OCI-LY1 (cell line): Measurements from ENCODE around the gene OR4D2.

Experiments used
- H2AFZ ChIP-seq: fragments of 200-600 bp; sonication (generic), shearing (Covaris generic); 2 replicates; pipeline ENCODE4 v1.6.0; 2014; ENCODE audit warnings: antibody characterized with exemption, mild to moderate bottlenecking, low read length
- H3F3A ChIP-seq: fragments of 200-600 bp; sonication (generic), shearing (Covaris generic); 2 replicates; pipeline ENCODE4 v1.6.0; 2014; ENCODE audit warnings: mild to moderate bottlenecking, antibody characterized with exemption, low read length, moderate library complexity; ENCODE audit not compliant: insufficient read depth
- H3K27ac ChIP-seq: fragments of 200-600 bp; sonication (generic); 2 replicates; pipeline ENCODE4 v1.5.1; 2014; ENCODE audit warnings: low read length, mixed run types, mild to moderate bottlenecking, low read depth; ENCODE audit not compliant: poor library complexity, severe bottlenecking
- H3K27me3 ChIP-seq: fragments of 200-600 bp; sonication (generic); 2 replicates; pipeline ENCODE4 v1.6.0; 2014; ENCODE audit warnings: antibody characterized with exemption, mild to moderate bottlenecking, low read length, moderate library complexity; ENCODE audit not compliant: insufficient read depth
- H3K36me3 ChIP-seq: fragments of 200-600 bp; sonication (generic); 2 replicates; pipeline ENCODE4 v1.6.1; 2014; ENCODE audit warnings: mild to moderate bottlenecking, antibody characterized with exemption, low read length, moderate library complexity, mixed read lengths; ENCODE audit not compliant: insufficient read depth
- H3K4me1 ChIP-seq: fragments of 200-600 bp; sonication (generic); 2 replicates; pipeline ENCODE4 v1.5.1; 2014; ENCODE audit warnings: mild to moderate bottlenecking, low read length, moderate library complexity; ENCODE audit not compliant: insufficient read depth, severe bottlenecking
- H3K4me2 ChIP-seq: fragments of 200-600 bp; sonication (generic), shearing (Covaris generic); 2 replicates; pipeline ENCODE4 v1.6.1; 2014; ENCODE audit warnings: low read length
- H3K4me3 ChIP-seq: fragments of 200-600 bp; sonication (generic); 2 replicates; pipeline ENCODE4 v1.5.1; 2014; ENCODE audit warnings: low read length, low read depth, mild to moderate bottlenecking, mixed read lengths; ENCODE audit not compliant: poor library complexity, severe bottlenecking
- H3K79me2 ChIP-seq: fragments of 200-600 bp; shearing (Covaris generic); 2 replicates; pipeline ENCODE4 v1.6.1; 2016; ENCODE audit warnings: mixed run types, low read length, mixed read lengths; ENCODE audit not compliant: insufficient read depth
- H3K9ac ChIP-seq: fragments of 200-600 bp; sonication (generic), shearing (Covaris generic); 2 replicates; pipeline ENCODE4 v1.6.1; 2014; ENCODE audit warnings: mild to moderate bottlenecking, low read length, mixed read lengths
- H3K9me2 ChIP-seq: fragments of 200-600 bp; sonication (generic), shearing (Covaris generic); 2 replicates; pipeline ENCODE4 v1.6.1; 2014; ENCODE audit warnings: low read depth, mild to moderate bottlenecking, low read length, mixed read lengths
- H3K9me3 ChIP-seq: fragments of 200-600 bp; shearing (Covaris generic); 2 replicates; pipeline ENCODE4 v1.6.1; 2014; ENCODE audit warnings: low read length, mixed read lengths
- H4K20me1 ChIP-seq: fragments of 200-600 bp; sonication (generic), shearing (Covaris generic); 2 replicates; pipeline ENCODE4 v1.6.0; 2016; ENCODE audit warnings: mild to moderate bottlenecking, low read length; ENCODE audit not compliant: insufficient read depth
- EZH2 ChIP-seq: fragments of 200-600 bp; sonication (generic), shearing (Covaris generic); IDR thresholded peaks from 2 replicates; pipeline ENCODE4 v1.8.0; 2017; ENCODE audit warnings: borderline replicate concordance, mixed run types, mild to moderate bottlenecking, antibody characterized with exemption, low read length, moderate library complexity, mixed read lengths
- TF ChIP-seq, protein P1 (sequence below): fragments of 200-600 bp; sonication (generic), shearing (Covaris generic); IDR thresholded peaks from 2 replicates; pipeline ENCODE4 v1.5.1; 2017; ENCODE audit warnings: mild to moderate bottlenecking, antibody characterized with exemption, low read length, moderate library complexity, mixed read lengths

The OR4D2 gene

DNA sequence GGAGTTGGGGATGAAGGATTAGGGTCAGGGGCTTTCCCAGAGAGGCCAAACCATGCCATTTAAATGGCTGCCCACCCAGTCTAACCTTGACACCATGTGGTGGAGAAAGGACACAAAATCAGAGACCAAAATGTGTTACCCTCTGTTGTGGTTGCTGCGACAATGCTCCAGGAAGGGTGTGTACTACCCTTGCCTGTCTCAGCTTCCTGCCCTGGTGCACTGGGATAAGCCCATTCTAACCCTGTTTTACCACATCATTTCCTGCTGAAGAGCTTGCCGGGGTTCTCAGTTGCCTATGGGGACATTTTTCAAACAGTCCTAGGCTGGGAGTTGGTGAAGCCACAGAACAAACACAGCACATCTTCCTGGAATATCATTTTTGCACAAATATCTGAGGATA, 13.7 kb upstream of the OR4D2 start:
- Histone ChIP-seq H3K79me2 (no peaks in the 10 kb centered on the region), H3K4me3 (no peak overlapping the region), H3K9ac (no peak overlapping the region), H4K20me1 (no peaks in the 10 kb centered on the region), H3K4me2 (no peak overlapping the region), H3F3A (no peaks in the 10 kb centered on the region), H3K9me3 (no peaks in the 10 kb centered on the region), H3K27ac (no peak overlapping the region), H3K9me2 (no peaks in the 10 kb centered on the region), H3K27me3 (peaks cover 7% of the 10 kb centered on the region; the same call in 1 of the 2 replicates), H3K36me3 (no peaks in the 10 kb centered on the region), H2AFZ (no peak overlapping the region), H3K4me1 (no peaks in the 10 kb centered on the region)
- TF ChIP-seq EZH2 = no peak
- TF ChIP-seq, protein P1, sequence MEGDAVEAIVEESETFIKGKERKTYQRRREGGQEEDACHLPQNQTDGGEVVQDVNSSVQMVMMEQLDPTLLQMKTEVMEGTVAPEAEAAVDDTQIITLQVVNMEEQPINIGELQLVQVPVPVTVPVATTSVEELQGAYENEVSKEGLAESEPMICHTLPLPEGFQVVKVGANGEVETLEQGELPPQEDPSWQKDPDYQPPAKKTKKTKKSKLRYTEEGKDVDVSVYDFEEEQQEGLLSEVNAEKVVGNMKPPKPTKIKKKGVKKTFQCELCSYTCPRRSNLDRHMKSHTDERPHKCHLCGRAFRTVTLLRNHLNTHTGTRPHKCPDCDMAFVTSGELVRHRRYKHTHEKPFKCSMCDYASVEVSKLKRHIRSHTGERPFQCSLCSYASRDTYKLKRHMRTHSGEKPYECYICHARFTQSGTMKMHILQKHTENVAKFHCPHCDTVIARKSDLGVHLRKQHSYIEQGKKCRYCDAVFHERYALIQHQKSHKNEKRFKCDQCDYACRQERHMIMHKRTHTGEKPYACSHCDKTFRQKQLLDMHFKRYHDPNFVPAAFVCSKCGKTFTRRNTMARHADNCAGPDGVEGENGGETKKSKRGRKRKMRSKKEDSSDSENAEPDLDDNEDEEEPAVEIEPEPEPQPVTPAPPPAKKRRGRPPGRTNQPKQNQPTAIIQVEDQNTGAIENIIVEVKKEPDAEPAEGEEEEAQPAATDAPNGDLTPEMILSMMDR = no peak

DNA sequence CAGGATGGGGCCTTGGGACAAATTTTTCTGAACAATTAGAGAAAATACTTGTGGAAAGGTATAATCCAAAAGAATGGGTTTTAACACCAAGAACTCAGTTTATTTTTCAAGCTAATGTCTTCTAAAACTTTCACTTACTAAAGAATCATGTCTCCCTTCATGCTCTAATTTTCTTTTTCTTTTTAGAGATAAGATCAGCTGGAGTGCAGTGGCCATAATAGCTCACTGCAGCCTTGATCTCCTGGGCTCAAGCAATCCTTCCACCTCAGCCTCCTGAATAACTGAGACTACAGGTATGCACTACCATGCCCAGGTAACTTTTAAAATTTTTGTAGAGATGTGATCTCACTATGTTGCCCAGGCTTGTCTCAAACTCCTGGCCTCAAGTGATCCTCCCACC, 13.1 kb upstream of the OR4D2 start:
- no peak overlapping the region for H2AFZ ChIP-seq
- H3K4me2 ChIP-seq = no peak overlapping the region
- H4K20me1 ChIP-seq = no peaks in the 10 kb centered on the region
- no peaks in the 10 kb centered on the region for H3K4me1 ChIP-seq
- H3K9me2 ChIP-seq = no peaks in the 10 kb centered on the region
- H3K9me3 ChIP-seq = no peaks in the 10 kb centered on the region
- H3F3A ChIP-seq = no peaks in the 10 kb centered on the region
- H3K27me3 ChIP-seq = peaks cover 7% of the 10 kb centered on the region; the same call in 1 of the 2 replicates
- H3K4me3 ChIP-seq = no peak overlapping the region
- TF ChIP-seq, protein P1 = no peak
- TF ChIP-seq EZH2 = no peak
- H3K9ac ChIP-seq = no peak overlapping the region
- no peaks in the 10 kb centered on the region for H3K79me2 ChIP-seq
- no peaks in the 10 kb centered on the region for H3K36me3 ChIP-seq
- no peak overlapping the region for H3K27ac ChIP-seq

DNA sequence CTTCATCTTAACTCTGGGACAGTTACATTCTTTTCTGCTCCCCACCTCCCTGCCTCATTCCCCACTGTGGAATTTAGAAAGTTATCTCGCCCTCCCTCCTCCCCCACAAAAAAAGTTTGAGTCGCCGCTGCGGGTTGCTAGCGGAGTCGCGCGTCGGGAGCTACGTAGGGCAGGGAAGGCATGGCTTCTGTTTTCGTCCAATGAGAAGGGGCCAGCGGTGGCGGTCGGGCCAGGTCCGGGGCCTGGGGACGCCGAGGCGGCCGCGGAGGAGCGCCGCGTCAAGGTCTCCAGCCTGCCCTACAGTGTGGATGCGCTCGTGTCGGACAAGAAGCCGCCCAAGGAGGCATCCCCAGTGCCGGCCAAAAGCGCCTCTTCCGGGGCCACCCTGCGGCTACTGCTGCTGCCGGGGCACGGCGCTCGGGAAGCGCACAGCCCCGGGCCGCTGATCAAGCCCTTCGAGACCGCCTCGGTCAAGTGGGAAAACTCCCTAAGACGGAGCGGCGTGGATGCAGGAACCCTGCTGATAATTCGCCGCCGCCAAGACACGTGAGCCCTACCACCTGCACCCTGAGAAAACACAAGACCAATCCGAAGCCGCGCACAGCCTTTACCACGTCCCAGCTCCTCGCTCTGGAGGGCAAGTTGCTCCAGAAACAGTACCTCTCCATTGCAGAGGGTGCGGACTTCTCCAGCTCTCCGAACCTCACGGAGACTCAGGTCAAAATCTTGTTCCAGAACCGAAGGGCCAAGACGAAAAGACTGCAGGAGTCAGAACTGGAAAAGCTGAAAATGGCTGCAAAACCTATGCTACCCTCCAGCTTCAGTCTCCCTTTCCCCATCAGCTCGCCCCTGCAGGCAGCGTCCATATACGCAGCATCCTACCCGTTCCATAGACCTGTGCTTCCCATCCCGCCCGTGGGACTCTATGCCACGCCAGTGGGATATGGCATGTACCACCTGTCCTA, 9.7 kb upstream of the OR4D2 start:
- H3K4me2 ChIP-seq = no peak overlapping the region
- H3K4me1 ChIP-seq = no peaks in the 10 kb centered on the region
- H3K27me3 ChIP-seq = peaks cover 7% of the 10 kb centered on the region; the same call in 1 of the 2 replicates
- H2AFZ ChIP-seq = no peak overlapping the region
- no peak overlapping the region for H3K4me3 ChIP-seq
- H3K9me3 ChIP-seq = no peaks in the 10 kb centered on the region
- H4K20me1 ChIP-seq = no peaks in the 10 kb centered on the region
- H3K9me2 ChIP-seq = no peaks in the 10 kb centered on the region
- no peaks in the 10 kb centered on the region for H3K36me3 ChIP-seq
- no peak overlapping the region for H3K9ac ChIP-seq
- H3F3A ChIP-seq = no peaks in the 10 kb centered on the region
- no peaks in the 10 kb centered on the region for H3K79me2 ChIP-seq
- TF ChIP-seq, protein P1 = no peak
- no peak overlapping the region for H3K27ac ChIP-seq
